Activated CD8-positive, alpha-beta memory T cell treated with anti-CD3 and anti-CD28 coated beads, Interleukin-2, amount 50 U/mL, for 1 hour (primary cell): ENCODE data around the gene KCNA2.
A peak's percentile ranks its signal among the peaks of the same experiment; 100 is the strongest.

Experiments
- DNase-seq: peaks from one replicate; pipeline ENCODE4 v3.0.0-alpha.2; 2020; ENCODE audit errors: extremely low read depth

The KCNA2 gene

DNA sequence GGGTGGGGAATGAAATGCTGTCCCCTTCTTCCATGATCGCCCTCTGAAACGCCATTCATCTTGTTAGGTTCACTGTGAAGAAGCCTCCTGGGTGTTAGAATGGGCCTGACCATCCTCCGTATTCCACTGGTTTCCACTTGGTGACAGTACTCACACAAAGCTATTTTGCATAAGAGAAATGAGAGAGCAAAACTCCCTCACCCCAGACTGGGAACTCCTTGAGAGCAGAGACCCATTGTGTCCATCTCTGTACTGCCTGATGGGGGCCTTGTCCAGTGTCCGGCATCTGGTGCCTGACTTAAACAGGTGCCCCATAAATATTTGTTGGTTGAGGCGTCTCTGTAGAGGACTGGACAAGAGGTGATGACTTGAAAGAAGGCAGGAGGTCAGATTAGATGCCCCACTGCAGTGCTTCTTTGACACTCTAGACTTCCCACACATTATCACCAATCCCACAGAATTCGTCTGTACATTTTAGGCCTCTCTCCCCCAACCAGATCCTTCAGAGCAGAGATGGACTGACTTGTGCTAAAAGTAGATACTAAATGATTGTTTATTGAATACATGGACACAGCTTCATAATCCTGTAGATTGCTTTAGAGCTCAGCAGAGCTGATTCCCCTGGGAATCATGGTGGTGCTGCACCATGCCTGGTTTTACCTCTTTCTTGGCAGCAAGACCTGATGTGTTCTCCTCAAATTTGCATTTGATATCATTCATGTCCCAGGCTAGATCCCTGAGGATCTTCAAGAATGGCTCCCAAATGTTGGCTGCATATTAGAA, 22.4 kb upstream of the KCNA2 start:
- no peak for DNase-seq

DNA sequence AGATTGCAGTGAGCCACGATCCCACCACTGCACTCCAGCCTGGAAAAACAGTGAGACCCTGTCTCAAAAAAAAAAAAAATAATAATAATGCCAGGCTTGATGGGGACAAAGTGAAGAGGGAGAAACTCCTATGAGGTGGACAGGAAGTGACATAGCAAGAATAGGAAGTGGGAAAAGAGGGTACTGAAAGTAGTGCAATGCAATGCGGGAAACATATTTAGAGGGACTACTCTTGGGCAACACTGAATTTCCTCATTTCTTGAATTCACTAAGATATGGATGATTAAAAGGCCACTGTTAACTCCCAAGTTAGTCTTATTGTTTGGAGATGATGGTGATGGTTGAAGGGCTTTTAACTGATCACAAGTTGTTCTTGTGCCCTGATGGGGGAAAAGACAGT, 21.6 kb upstream of the KCNA2 start:
- DNase-seq: no peak

GRCh38 chr1:110626889-110627288, 20.7 kb upstream of the KCNA2 start:
- DNase-seq: no peak

GRCh38 chr1:110620686-110621085, 14.5 kb upstream of the KCNA2 start:
- no peak for DNase-seq

- DNase-seq: no peak
Observed at GRCh38 chr1:110620250-110620615, 14.1 kb upstream of the KCNA2 start.

DNA sequence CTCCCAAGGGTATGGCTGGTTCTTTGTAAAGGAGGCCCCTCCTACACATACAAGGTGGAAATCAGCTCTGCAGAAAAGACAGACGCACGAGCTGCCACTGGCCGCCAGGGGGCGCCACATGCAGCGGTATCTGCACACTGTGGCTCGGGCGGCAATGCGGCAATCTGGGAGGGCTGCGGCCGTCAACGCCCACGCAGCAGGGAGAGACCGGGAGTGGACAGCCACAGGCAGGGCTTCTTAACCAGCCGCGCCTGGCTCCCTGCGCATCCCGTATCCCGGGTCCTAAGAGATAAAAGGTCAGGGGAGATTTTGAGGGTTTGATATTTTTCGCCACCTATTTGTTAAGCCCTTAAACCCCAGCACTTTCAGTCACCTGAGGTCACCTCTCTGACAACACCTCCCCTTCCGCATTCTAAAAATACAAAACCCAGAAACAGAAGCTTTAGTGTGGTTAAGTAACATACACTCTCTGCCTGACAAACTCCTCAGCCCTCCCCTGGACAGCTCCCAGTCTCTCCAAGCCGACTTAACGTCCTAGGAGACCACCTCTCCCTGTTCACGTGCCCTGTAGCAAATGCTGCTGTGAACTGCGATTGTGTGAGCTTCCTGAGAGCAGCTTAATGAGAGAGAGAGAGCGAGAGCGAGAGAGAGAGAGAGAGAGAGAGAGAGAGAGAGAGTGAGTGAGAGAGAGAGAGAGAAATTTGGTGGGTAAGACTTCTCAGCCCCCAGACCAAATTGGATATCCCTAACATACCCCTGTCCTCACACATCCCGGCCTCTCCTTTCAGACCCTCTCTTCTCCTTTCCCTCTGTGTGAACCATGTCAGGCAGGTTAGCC, 13.5 kb upstream of the KCNA2 start:
- DNase-seq: peak; percentile 75

DNA sequence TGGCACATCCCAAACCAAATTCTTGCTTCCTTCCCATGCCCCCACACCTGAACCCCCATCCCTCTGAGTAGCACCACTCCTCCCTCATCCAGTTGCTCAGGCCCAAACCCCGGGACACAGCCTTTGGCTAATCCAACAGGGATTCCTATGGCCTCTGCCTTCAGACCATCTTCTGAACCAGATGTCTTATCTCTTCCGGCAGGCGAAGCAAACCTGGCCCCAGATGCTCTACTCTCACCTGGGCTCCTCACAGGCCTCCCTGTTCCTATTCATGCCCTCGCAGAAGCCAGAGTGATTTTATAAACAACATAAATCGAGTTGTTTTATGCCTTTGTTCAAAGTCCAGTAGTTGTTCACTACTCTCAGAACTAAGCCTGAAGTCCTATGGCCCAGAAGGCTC, 12.5 kb upstream of the KCNA2 start:
- no peak for DNase-seq

DNA sequence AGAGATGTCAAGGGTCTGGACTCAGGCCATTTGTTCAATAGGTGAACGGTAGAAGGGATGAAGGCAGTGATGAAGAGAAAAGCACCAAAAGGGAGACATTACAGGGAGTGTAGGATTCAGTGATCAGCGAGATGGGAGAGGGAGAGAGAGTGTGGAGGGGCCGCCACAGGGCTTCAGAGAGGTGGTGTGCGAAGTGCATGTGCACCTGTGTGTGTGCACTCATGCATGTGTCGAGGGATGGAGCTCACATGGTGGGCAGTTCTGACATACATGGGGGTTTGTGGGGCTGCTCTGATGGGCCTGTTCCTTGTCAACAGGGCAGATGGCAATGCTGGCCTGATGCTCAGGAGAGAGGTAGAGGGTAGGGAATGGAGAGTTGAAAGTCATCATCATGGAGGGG, 11.4 kb upstream of the KCNA2 start:
- no peak for DNase-seq

GRCh38 chr1:110617116-110617515, 11.0 kb upstream of the KCNA2 start:
- no peak for DNase-seq

GRCh38 chr1:110616587-110616986, 10.4 kb upstream of the KCNA2 start:
- no peak for DNase-seq

- DNase-seq: no peak
Observed at GRCh38 chr1:110615548-110616130, 9.5 kb upstream of the KCNA2 start.

GRCh38 chr1:110612060-110612745, 6.0 kb upstream of the KCNA2 start:
- no peak for DNase-seq

DNA sequence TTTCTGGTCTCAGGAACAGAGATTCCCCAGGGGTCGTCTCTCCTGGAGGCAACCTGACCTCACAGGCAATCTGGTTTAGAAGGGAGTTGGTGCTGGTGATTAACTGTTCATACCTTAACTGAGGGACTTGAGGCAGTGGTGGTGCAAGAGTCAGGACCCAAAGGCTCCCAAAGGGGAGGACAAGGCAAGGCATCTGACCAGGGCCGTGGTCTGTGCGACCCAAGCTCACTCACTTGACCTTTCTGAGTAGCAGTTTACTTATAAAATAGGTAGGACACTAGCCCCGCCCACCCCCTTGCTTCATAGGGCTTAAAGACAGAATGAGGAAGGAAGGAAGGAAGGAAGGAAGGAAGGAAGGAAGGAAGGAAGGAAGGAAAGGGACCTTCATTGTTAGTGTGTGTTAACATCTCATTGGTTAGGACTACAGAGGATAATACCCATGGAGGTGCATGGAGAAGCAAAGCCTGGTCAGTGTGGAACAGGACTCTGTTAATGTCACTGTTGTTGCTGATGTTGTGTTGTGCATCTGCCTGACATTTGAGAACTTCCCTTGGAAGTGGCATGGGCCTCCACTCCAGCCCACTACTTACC, 4.6 kb upstream of the KCNA2 start:
- DNase-seq: no peak

DNA sequence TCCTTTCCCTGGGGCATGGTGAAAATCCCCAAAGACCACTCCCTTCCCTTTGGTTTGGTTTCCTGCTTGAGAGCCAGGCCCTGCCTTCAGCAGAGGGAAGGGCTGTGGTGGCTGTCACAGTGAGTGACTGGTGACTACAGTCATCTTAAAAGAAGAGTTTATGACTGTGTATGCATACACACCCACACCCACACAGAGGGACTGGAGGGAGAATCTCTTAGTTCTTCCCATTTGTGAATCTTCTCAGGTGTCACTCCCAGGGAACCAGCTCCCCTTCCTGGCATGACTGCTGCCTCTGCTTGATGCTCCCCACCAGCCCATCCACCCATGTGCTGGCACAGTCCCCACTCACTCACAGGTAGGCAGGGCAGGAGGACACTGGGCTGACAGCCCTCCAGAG, 3.9 kb upstream of the KCNA2 start:
- DNase-seq: no peak

- DNase-seq: no peak
Observed at GRCh38 chr1:110608247-110608646, 2.1 kb upstream of the KCNA2 start.

DNA sequence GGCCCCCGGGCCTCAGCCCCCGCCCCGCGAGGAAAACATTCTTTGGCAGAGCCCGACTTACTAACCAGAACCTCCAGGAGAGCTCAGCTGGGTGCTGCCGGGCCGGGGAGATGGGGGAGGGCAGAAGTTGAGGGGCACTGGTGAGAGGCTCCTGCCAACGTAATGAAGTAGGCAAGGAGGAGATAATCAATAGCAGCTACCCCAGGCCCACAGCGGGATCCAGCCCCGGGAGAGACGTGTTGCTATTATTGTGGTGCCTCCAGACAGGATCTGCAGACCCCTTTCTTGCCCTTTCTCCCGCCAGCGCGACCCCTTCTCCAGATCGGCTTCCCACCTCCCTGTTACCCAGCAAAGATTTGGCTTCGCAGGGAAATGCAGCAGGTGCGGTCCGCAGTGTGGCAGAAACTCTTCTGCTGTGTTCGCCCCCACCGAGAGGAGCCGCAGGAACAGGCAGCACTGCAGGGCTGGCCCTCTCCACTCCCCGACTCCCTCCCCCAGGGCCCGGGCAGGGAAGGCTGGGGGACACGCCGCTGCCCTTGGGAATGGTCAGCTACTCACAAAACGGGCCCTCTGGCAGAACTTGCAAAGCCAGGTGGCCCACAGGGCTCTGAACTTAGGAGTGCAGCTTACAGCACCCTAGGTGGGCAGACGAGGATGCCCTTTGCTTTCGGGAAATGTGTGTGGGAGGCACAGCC, 1.5 kb upstream of the KCNA2 start:
- DNase-seq: no peak

DNA sequence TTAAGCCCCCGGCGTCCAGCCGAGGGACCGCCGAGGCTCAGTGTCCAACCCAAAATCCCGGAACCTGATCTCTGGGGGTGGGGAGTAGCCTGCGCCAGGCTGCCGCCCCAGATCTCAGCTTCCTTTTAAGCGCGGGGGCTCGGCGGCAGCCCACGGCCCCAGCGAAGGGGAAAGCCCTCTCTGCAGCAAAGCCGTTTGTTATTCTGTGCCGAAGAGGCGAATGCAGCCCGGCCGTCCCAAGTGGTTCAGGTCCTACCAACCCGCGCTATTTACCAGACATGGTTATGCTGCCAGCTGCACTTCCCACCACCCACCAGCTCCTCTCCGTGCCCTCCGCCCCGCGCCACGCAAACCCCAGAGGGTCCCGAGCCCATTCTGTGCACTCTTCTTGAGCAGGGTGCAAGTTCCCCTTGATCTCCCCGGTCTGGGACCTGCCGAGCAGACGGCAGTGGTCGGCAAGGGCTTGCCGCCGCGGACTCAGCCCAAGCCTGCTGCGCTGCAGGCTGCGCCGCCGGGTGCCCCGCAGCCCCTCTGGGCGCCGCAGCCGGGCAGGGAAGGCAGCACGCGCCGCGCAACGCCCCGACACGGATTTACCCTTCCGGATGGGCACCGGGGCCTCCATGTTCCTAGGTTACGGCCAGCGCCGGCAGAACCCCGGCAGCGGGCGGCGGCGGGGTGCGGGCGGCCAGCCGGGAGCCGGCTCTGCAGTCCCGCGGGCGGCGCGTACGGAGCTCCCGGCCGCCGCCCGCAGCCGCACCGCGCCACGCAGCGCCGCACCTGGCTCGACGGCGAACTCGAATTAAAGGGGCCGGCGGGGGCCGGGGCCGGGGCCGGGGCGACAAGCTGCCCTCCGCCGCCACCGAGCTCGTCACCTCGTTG, 738 bp upstream of the KCNA2 start:
- DNase-seq: no peak

DNA sequence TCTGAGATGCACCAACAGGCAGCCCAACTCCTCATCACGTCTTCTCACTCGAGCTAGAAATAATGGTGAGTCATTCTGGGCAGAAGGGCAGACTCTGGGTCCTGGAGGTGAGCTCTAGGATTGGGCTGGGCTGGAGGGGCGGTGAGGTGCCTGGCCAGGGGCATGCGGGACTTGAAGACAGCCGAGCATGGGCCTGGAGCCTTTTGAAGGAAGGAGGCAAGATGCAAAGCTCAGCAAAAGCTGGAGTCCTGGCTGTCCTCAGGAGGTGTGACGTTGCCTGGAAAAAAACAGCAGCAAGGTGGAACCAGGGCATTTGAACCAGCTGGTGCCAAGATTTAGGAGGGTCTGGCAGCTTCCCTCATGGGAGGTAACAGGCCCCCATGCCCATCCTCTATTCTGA, 712 bp downstream of the KCNA2 start:
- no peak for DNase-seq

GRCh38 chr1:110604586-110605148, 1.5 kb downstream of the KCNA2 start:
- DNase-seq: no peak

GRCh38 chr1:110603058-110603457, 3.1 kb downstream of the KCNA2 start:
- DNase-seq: no peak
